BLaER1 (cell line): ENCODE results near the gene MAPRE2.
"Not testable (repeated sequence)": the region's sequence is repeated elsewhere in the genome, so short reads cannot be mapped to it uniquely, and the experiment has no call there.

Experiments
- H3K27ac ChIP-seq: shearing (Covaris generic); formaldehyde crosslinking; 2 replicates; pipeline ENCODE4 v1.8.1; 2022
- H3K27me3 ChIP-seq: shearing (Covaris generic); formaldehyde crosslinking; 2 replicates; pipeline ENCODE4 v1.8.1; 2022
- H3K36me3 ChIP-seq: shearing (Covaris generic); formaldehyde crosslinking; 2 replicates; pipeline ENCODE4 v1.8.1; 2022
- H3K4me1 ChIP-seq: shearing (Covaris generic); formaldehyde crosslinking; 2 replicates; pipeline ENCODE4 v1.8.1; 2022
- H3K4me2 ChIP-seq: shearing (Covaris generic); formaldehyde crosslinking; 2 replicates; pipeline ENCODE4 v1.8.1; 2022
- H3K4me3 ChIP-seq: shearing (Covaris generic); formaldehyde crosslinking; 2 replicates; pipeline ENCODE4 v1.8.1; 2022
- H3K9ac ChIP-seq: shearing (Covaris generic); formaldehyde crosslinking; 2 replicates; pipeline ENCODE4 v1.8.1; 2022
- H3K9me3 ChIP-seq: shearing (Covaris generic); formaldehyde crosslinking; 2 replicates; pipeline ENCODE4 v1.8.1; 2022
- H4K20me1 ChIP-seq: shearing (Covaris generic); formaldehyde crosslinking; 2 replicates; pipeline ENCODE4 v1.8.1; 2022
- Cebpa-rat ChIP-seq: shearing (Covaris generic); IDR thresholded peaks from 2 replicates; pipeline ENCODE4 v1.8.1; 2022

The MAPRE2 gene

GRCh38 chr18:35167332-35167731 lies 126.1 kb downstream of the MAPRE2 start:
- no peak overlapping the region for H3K4me2 ChIP-seq
- no peak overlapping the region for H3K4me3 ChIP-seq
- no peak for TF ChIP-seq Cebpa-rat
- H4K20me1 ChIP-seq: no peaks in the 10 kb centered on the region
- H3K9me3 ChIP-seq: no peaks in the 10 kb centered on the region
- H3K27ac ChIP-seq: no peak overlapping the region
- H3K27me3 ChIP-seq: no peaks in the 10 kb centered on the region
- H3K9ac ChIP-seq: no peak overlapping the region
- no peaks in the 10 kb centered on the region for H3K36me3 ChIP-seq
- peaks cover 7% of the 10 kb centered on the region for H3K4me1 ChIP-seq

GRCh38 chr18:35167857-35168256 lies 126.6 kb downstream of the MAPRE2 start:
- Histone ChIP-seq H3K4me2 (no peak overlapping the region), H3K4me1 (peaks cover 13% of the 10 kb centered on the region), H3K27me3 (no peaks in the 10 kb centered on the region), H3K4me3 (no peak overlapping the region), H4K20me1 (no peaks in the 10 kb centered on the region), H3K9ac (no peak overlapping the region), H3K36me3 (no peaks in the 10 kb centered on the region), H3K9me3 (no peaks in the 10 kb centered on the region), H3K27ac (no peak overlapping the region)
- TF ChIP-seq Cebpa-rat: no peak

- not testable (repeated sequence) for H3K27me3 ChIP-seq, H3K27ac ChIP-seq, H3K9ac ChIP-seq, H4K20me1 ChIP-seq, H3K36me3 ChIP-seq, H3K4me2 ChIP-seq, H3K4me3 ChIP-seq, H3K9me3 ChIP-seq
- H3K4me1 ChIP-seq: peaks cover 35% of the 10 kb centered on the region
These were observed 129.1 kb downstream of the MAPRE2 start for GRCh38 chr18:35170323-35170722.

GRCh38 chr18:35171315-35171987 lies 130.2 kb downstream of the MAPRE2 start:
- Histone ChIP-seq H3K9ac (no peak overlapping the region), H4K20me1 (no peaks in the 10 kb centered on the region), H3K36me3 (no peaks in the 10 kb centered on the region), H3K4me1 (peaks cover 41% of the 10 kb centered on the region), H3K27me3 (no peaks in the 10 kb centered on the region), H3K27ac (peak overlapping the region; percentile 64; the same call in 1 of the 2 replicates), H3K4me2 (peak overlapping the region; percentile 79; the same call in 1 of the 2 replicates), H3K9me3 (peaks cover 11% of the 10 kb centered on the region; the same call in 1 of the 2 replicates), H3K4me3 (no peak overlapping the region)
- TF ChIP-seq Cebpa-rat: no peak

GRCh38 chr18:35172009-35172408 lies 130.8 kb downstream of the MAPRE2 start:
- H3K4me1 ChIP-seq: peaks cover 41% of the 10 kb centered on the region
- H3K9ac ChIP-seq: no peak overlapping the region
- H3K27ac ChIP-seq: peak overlapping the region; percentile 64

GRCh38 chr18:35172451-35173035 lies 131.3 kb downstream of the MAPRE2 start:
- peaks cover 20% of the 10 kb centered on the region for H3K9me3 ChIP-seq
- peak overlapping the region; percentile 79 for H3K4me2 ChIP-seq
- peak overlapping the region; percentile 64 for H3K27ac ChIP-seq
- H3K4me3 ChIP-seq: no peak overlapping the region
- H3K9ac ChIP-seq: peak overlapping the region; percentile 60
- H3K27me3 ChIP-seq: no peaks in the 10 kb centered on the region
- peaks cover 41% of the 10 kb centered on the region for H3K4me1 ChIP-seq
- H3K36me3 ChIP-seq: no peaks in the 10 kb centered on the region
- no peak for TF ChIP-seq Cebpa-rat
- H4K20me1 ChIP-seq: no peaks in the 10 kb centered on the region

More at GRCh38 chr18:35172009-35172408, 130.8 kb downstream of the MAPRE2 start:
- Histone ChIP-seq H3K4me3 (no peak overlapping the region), H3K4me2 (peak overlapping the region; percentile 79), H3K9me3 (peaks cover 17% of the 10 kb centered on the region), H4K20me1 (no peaks in the 10 kb centered on the region), H3K27me3 (no peaks in the 10 kb centered on the region), H3K36me3 (no peaks in the 10 kb centered on the region)
- no peak for TF ChIP-seq Cebpa-rat

GRCh38 chr18:35174093-35174731 lies 133.0 kb downstream of the MAPRE2 start:
- no peaks in the 10 kb centered on the region for H3K36me3 ChIP-seq
- H3K27me3 ChIP-seq: no peaks in the 10 kb centered on the region
- peak overlapping the region; percentile 83 for H3K27ac ChIP-seq
- H3K4me1 ChIP-seq: peaks cover 41% of the 10 kb centered on the region
- no peaks in the 10 kb centered on the region for H4K20me1 ChIP-seq
- H3K4me3 ChIP-seq: peak overlapping the region; percentile 16; the same call in 1 of the 2 replicates
- TF ChIP-seq Cebpa-rat: no peak
- H3K9me3 ChIP-seq: peaks cover 20% of the 10 kb centered on the region
- peak overlapping the region; percentile 53 for H3K9ac ChIP-seq
- peak overlapping the region; percentile 79 for H3K4me2 ChIP-seq

- no peak for TF ChIP-seq Cebpa-rat
- Histone ChIP-seq H3K9me3 (peaks cover 20% of the 10 kb centered on the region), H3K4me3 (peak overlapping the region; percentile 16; the same call in 1 of the 2 replicates), H3K27me3 (no peaks in the 10 kb centered on the region), H3K27ac (peak overlapping the region; percentile 83), H4K20me1 (no peaks in the 10 kb centered on the region), H3K4me2 (peak overlapping the region; percentile 61), H3K9ac (peak overlapping the region; percentile 53), H3K36me3 (no peaks in the 10 kb centered on the region), H3K4me1 (peaks cover 41% of the 10 kb centered on the region)
These were observed 133.5 kb downstream of the MAPRE2 start for GRCh38 chr18:35174745-35175144.

- H3K27ac ChIP-seq: no peak overlapping the region
- peaks cover 38% of the 10 kb centered on the region for H3K4me1 ChIP-seq
- H3K9me3 ChIP-seq: peaks cover 20% of the 10 kb centered on the region
- H3K4me3 ChIP-seq: no peak overlapping the region
- H3K27me3 ChIP-seq: no peaks in the 10 kb centered on the region
- H3K9ac ChIP-seq: no peak overlapping the region
- no peak for TF ChIP-seq Cebpa-rat
- no peaks in the 10 kb centered on the region for H4K20me1 ChIP-seq
- no peak overlapping the region for H3K4me2 ChIP-seq
- no peaks in the 10 kb centered on the region for H3K36me3 ChIP-seq
These were observed 135.7 kb downstream of the MAPRE2 start for GRCh38 chr18:35176925-35177324.

GRCh38 chr18:35178260-35178659 lies 137.0 kb downstream of the MAPRE2 start:
- Histone ChIP-seq H4K20me1 (no peaks in the 10 kb centered on the region), H3K4me2 (no peak overlapping the region), H3K36me3 (no peaks in the 10 kb centered on the region), H3K9me3 (peaks cover 20% of the 10 kb centered on the region), H3K4me1 (peaks cover 25% of the 10 kb centered on the region), H3K27ac (no peak overlapping the region), H3K9ac (no peak overlapping the region), H3K4me3 (no peak overlapping the region), H3K27me3 (no peaks in the 10 kb centered on the region)
- TF ChIP-seq Cebpa-rat: no peak
